GM23338 (cell line): Measurements from ENCODE around the gene HIVEP1. TPM values are rescaled to one million over a fixed set of nuclear protein-coding genes. Genes with fewer than 3 reads are reported as not detected.

Experiments
- ATAC-seq: fragments of 200-7000 bp; cut with Tn5 transposase; 3 replicates; pipeline ENCODE4 v1.9.1; 2020
- DNase-seq: peaks from one replicate; pipeline ENCODE4 v3.0.0-alpha.2; 2015; ENCODE audit warnings: low spot score
- H2AFZ ChIP-seq: fragments of 200-600 bp; sonication (generic); 2 replicates; pipeline ENCODE4 v1.8.0; 2016; ENCODE audit warnings: antibody characterized with exemption, mild to moderate bottlenecking, moderate library complexity
- H3F3A ChIP-seq: fragments of 200-600 bp; sonication (generic); replicated peaks from 2 replicates; pipeline ENCODE4 v1.8.0; 2017; ENCODE audit warnings: antibody characterized with exemption, mixed run types, low read depth
- H3K27ac ChIP-seq: fragments of 200-600 bp; sonication (generic); 2 replicates; pipeline ENCODE4 v1.6.1; 2016; ENCODE audit warnings: low read depth
- H3K27me3 ChIP-seq: fragments of 200-600 bp; sonication (generic); 2 replicates; pipeline ENCODE4 v1.8.0; 2016; ENCODE audit warnings: mild to moderate bottlenecking, mixed run types, moderate library complexity; ENCODE audit not compliant: insufficient read depth
- H3K36me3 ChIP-seq: fragments of 200-600 bp; sonication (generic); 2 replicates; pipeline ENCODE4 v1.8.0; 2016; ENCODE audit warnings: mild to moderate bottlenecking; ENCODE audit not compliant: insufficient read depth
- H3K4me1 ChIP-seq: fragments of 200-600 bp; sonication (generic); 2 replicates; pipeline ENCODE4 v1.8.0; 2016; ENCODE audit warnings: mild to moderate bottlenecking, moderate library complexity; ENCODE audit not compliant: insufficient read depth
- H3K4me2 ChIP-seq: fragments of 200-600 bp; sonication (generic); 2 replicates; pipeline ENCODE4 v1.7.1; 2017; ENCODE audit warnings: mixed run types
- H3K4me3 ChIP-seq: fragments of 200-600 bp; sonication (generic); 2 replicates; pipeline ENCODE4 v1.6.1; 2016; ENCODE audit warnings: mixed run types
- H3K79me2 ChIP-seq: fragments of 200-600 bp; sonication (generic); replicated peaks from 2 replicates; pipeline ENCODE4 v1.8.0; 2017; ENCODE audit warnings: mild to moderate bottlenecking; ENCODE audit not compliant: insufficient read depth
- H3K9me2 ChIP-seq: fragments of 200-600 bp; sonication (generic); 2 replicates; pipeline ENCODE4 v1.8.0; 2017; ENCODE audit not compliant: insufficient read depth
- H4K20me1 ChIP-seq: fragments of 200-600 bp; sonication (generic); replicated peaks from 2 replicates; pipeline ENCODE4 v1.8.0; 2017; ENCODE audit warnings: mild to moderate bottlenecking; ENCODE audit not compliant: insufficient read depth
- H3K27ac Mint-ChIP-seq: 2 replicates; pipeline ENCODE4 v1.8.0; 2020; ENCODE audit warnings: inconsistent platforms, mild to moderate bottlenecking, moderate library complexity, mixed read lengths
- H3K27me3 Mint-ChIP-seq: 3 replicates; pipeline ENCODE4 v1.8.0; 2022; ENCODE audit warnings: low read depth, mild to moderate bottlenecking, moderate library complexity, mixed read lengths, inconsistent platforms; ENCODE audit not compliant: insufficient read depth, poor library complexity
- H3K36me3 Mint-ChIP-seq: 3 replicates; pipeline ENCODE4 v1.8.0; 2021; ENCODE audit warnings: low read depth, mild to moderate bottlenecking, inconsistent platforms, moderate library complexity, mixed read lengths
- H3K4me1 Mint-ChIP-seq: 3 replicates; pipeline ENCODE4 v1.8.0; 2020; ENCODE audit warnings: mild to moderate bottlenecking, inconsistent platforms, mixed read lengths
- H3K4me3 Mint-ChIP-seq: 3 replicates; pipeline ENCODE4 v1.8.0; 2021; ENCODE audit warnings: moderate library complexity, mild to moderate bottlenecking, inconsistent platforms, mixed read lengths
- H3K9me3 Mint-ChIP-seq: 3 replicates; pipeline ENCODE4 v1.8.0; 2020; ENCODE audit warnings: moderate library complexity, mild to moderate bottlenecking, inconsistent platforms, mixed read lengths
- CTCF ChIP-seq, 2 experiments: fragments of 200-600 bp in 1 of 2; sonication (generic) in 1 of 2; conservative IDR thresholded peaks; 2 replicates each; pipeline versions ENCODE4 v1.5.1 to v1.6.1; 2016 to 2017; ENCODE audit warnings: antibody characterized with exemption in 2 of 2, low read depth in 2 of 2, mild to moderate bottlenecking in 2 of 2, moderate library complexity in 1 of 2
- EZH2 ChIP-seq: fragments of 200-600 bp; sonication (generic); IDR thresholded peaks from one replicate; pipeline ENCODE4 v1.8.0; 2017; ENCODE audit warnings: antibody characterized with exemption, mild to moderate bottlenecking, low read depth; ENCODE audit not compliant: unreplicated experiment
- NANOG ChIP-seq: IDR thresholded peaks from 2 replicates; pipeline ENCODE4 v1.6.1; 2016; ENCODE audit warnings: antibody characterized with exemption, borderline replicate concordance
- STAT1 ChIP-seq: IDR thresholded peaks from one replicate; pipeline ENCODE4 v1.6.1; 2016; ENCODE audit warnings: antibody characterized with exemption; ENCODE audit not compliant: unreplicated experiment
- ZNF462 ChIP-seq: fragments of 250-450 bp; sonication (Bioruptor Pico); IDR thresholded peaks from 2 replicates; pipeline ENCODE4 v1.5.0; 2020; ENCODE audit warnings: mild to moderate bottlenecking, moderate library complexity
- polyA plus RNA-seq: library from polyadenylated mRNA; unstranded; fragments of >200 nt; fragmentation: Nextera tagmentation; extraction: Ambion mirVana; gene quantifications from 2 replicates; pipeline ENCODE4 v1.2.1, GENCODE V29; 2016
- total RNA-seq: library from RNA; depleted of rRNA; stranded (reverse); fragments of >200 nt; shearing (Covaris generic); gene quantifications from 2 replicates; pipeline ENCODE4 v1.2.3, GENCODE V29; 2014
- TF ChIP-seq, protein P1 (sequence below): IDR thresholded peaks from 2 replicates; pipeline ENCODE4 v1.6.1; 2016; ENCODE audit warnings: antibody characterized with exemption

The HIVEP1 gene
- total and polyA plus RNA-seq, 2 experiments from 2014 or later, result 10.1 to 21.7 TPM

DNA sequence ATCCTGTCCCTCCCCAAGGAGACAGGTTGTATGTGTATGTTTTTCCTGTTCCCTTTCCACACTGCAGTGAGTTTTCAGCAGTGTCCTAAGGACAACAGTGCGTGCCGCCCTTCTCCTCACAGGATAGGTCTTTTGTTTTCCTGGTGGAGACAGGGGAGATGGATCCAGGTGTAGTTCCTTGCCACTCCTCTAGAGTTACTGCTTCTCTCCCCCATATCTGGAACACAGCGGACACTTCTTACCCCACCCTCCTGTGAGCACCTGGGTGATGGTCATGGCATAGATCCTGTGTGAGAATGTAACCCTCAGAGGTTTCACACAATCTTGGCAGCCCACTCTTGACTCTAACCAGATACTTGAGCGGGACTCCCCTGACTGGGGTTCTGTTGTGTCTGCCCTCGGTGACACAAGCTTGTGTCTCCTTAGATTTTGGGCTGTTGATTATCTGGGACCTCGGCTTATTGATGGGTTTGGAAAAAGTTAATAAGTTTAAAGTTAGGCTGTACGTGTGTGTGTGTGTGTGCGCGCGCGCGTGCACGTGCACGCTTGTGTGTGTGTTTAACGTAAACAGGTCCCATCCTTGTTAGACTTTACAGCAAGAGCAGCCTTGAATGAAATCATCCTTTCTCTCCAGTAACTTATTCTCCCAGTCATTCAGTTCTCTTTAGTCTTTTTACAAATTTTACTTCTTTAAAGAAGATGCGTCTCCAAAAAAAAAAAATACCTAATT is 146.7 kb downstream of the HIVEP1 start:
- peak; percentile 14 to 45; a peak in 3 of 4 replicates for TF ChIP-seq CTCF (conservative IDR thresholded peaks at IDR 0.05; ENCODE audit: low read depth in 2 of 2)
- no peak for TF ChIP-seq STAT1

GRCh38 chr6:12160326-12160725 is 148.2 kb downstream of the HIVEP1 start:
- no peak overlapping the region for H3K27ac ChIP-seq
- H3K4me2 ChIP-seq, result no peak overlapping the region
- no peaks in the 10 kb centered on the region for H3K36me3 ChIP-seq
- Mint-ChIP-seq H3K9me3 (no peaks in the 10 kb centered on the region), H3K36me3 (peaks cover 31% of the 10 kb centered on the region), H3K4me1 (no peaks in the 10 kb centered on the region; the same call in 2 of the 3 replicates), H3K27me3 (peaks cover 3% of the 10 kb centered on the region), H3K27ac (peak overlapping the region; percentile 59; the same call in 1 of the 2 replicates), H3K4me3 (no peak overlapping the region)
- H3K79me2 ChIP-seq, result no peaks in the 10 kb centered on the region; the same call in 1 of the 2 replicates
- DNase-seq (no peak), ATAC-seq (no peak)
- no peak overlapping the region for H3K4me3 ChIP-seq
- no peaks in the 10 kb centered on the region for H3K4me1 ChIP-seq
- H4K20me1 ChIP-seq, result no peaks in the 10 kb centered on the region; the same call in 1 of the 2 replicates
- H3K9me2 ChIP-seq, result no peaks in the 10 kb centered on the region
- no peak overlapping the region for H2AFZ ChIP-seq
- no peaks in the 10 kb centered on the region for H3F3A ChIP-seq
- no peaks in the 10 kb centered on the region for H3K27me3 ChIP-seq
- TF ChIP-seq, protein P1, sequence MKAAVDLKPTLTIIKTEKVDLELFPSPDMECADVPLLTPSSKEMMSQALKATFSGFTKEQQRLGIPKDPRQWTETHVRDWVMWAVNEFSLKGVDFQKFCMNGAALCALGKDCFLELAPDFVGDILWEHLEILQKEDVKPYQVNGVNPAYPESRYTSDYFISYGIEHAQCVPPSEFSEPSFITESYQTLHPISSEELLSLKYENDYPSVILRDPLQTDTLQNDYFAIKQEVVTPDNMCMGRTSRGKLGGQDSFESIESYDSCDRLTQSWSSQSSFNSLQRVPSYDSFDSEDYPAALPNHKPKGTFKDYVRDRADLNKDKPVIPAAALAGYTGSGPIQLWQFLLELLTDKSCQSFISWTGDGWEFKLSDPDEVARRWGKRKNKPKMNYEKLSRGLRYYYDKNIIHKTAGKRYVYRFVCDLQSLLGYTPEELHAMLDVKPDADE, result no peak
- TF ChIP-seq CTCF (conservative IDR thresholded peaks at IDR 0.05; ENCODE audit: low read depth in 2 of 2) (no peak), EZH2 (no peak), ZNF462 (no peak), NANOG (no peak)

More for the DNA sequence above, 146.7 kb downstream of the HIVEP1 start:
- Mint-ChIP-seq H3K9me3 (no peaks in the 10 kb centered on the region), H3K27me3 (peaks cover 6% of the 10 kb centered on the region), H3K4me3 (no peak overlapping the region), H3K27ac (peak overlapping the region; percentile 60; the same call in 1 of the 2 replicates), H3K36me3 (peaks cover 23% of the 10 kb centered on the region), H3K4me1 (no peaks in the 10 kb centered on the region; the same call in 2 of the 3 replicates)
- Histone ChIP-seq H3F3A (no peaks in the 10 kb centered on the region), H3K9me2 (no peaks in the 10 kb centered on the region), H2AFZ (no peak overlapping the region), H3K4me1 (no peaks in the 10 kb centered on the region), H3K4me3 (no peak overlapping the region), H3K4me2 (no peak overlapping the region), H3K79me2 (no peaks in the 10 kb centered on the region; the same call in 1 of the 2 replicates), H3K27me3 (no peaks in the 10 kb centered on the region), H4K20me1 (no peaks in the 10 kb centered on the region), H3K36me3 (no peaks in the 10 kb centered on the region), H3K27ac (no peak overlapping the region)
- DNase-seq (no peak), ATAC-seq (peak; percentile 52; the same call in 2 of the 3 replicates)
